Measurements from ENCODE around the gene SCARF1.
"Not testable (repeated sequence)": the region's sequence is repeated elsewhere in the genome, so short reads cannot be mapped to it uniquely, and the experiment has no call there.

DNA sequence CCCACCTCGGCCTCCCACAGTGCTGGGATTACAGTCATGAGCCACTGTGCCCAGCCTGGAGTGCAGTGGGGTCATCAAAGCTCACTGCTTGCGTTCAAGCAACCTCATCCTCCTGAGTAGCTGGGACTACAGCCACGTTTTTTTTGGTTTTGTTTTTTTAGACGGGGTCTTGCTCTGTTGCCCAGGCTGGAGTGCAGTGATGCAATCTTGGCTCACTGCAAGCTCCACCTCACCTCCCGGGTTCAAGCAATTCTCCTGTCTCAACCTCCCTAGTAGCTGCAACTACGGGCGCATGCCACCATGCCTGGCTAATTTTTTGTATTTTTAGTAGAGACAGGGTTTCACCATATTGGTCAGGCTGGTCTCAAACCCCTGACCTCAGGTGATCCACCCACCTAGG, 7.3 kb upstream of the SCARF1 start:
- not testable (repeated sequence) for TF ChIP-seq CTCF (IDR thresholded peaks at IDR 0.05; ENCODE audit: low read depth, low read length); POLR2A (IDR thresholded peaks at IDR 0.05; ENCODE audit: extremely low read depth, insufficient read length)

Measured in NB4 (cell line).